ENCODE data around the gene ASTN1. TPM values are rescaled to one million over a fixed set of nuclear protein-coding genes. Genes with fewer than 3 reads are reported as not detected.

ASTN1 gene
- total RNA-seq, 1 donor from 2014 or later = under 0.01 TPM

- DNase-seq (ENCODE audit: low read depth, low spot score) = no peak
Observed at GRCh38 chr1:176839216-176839615, 325.3 kb downstream of the ASTN1 start.

DNA sequence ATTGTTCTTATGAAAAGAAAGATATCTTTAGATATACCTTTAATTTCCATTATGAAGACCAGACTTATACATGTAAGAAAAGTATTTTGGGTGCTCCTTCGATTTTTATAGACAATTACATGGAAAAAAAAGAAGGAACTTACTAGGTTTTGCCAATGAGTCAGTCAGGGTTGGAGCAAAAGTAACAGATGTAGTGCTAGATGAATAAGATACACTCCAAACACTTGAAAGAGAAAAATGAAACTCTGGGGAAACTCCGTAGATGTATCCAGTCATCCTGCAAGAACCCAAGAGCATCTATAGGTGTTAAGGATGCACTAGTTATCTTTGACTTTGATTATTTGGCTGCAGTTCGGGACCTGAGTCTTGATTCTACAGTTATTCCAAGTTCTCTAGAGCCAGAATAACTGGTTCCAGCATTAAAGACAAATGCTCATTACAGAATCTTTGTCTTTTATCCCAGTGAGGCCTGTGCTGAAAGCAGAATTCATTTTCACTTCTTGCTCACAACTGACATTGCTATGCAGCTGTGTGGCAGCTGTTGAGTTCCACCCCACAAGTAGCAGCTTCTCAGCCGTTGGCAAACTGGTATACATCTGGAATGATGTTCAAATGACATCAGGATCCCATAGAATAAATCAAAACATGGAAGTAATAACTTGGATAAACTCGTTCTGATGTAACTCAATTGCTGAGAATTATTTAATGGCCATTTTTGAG lies 326.1 kb downstream of the ASTN1 start:
- no peak for DNase-seq (ENCODE audit: low read depth, low spot score)

DNA sequence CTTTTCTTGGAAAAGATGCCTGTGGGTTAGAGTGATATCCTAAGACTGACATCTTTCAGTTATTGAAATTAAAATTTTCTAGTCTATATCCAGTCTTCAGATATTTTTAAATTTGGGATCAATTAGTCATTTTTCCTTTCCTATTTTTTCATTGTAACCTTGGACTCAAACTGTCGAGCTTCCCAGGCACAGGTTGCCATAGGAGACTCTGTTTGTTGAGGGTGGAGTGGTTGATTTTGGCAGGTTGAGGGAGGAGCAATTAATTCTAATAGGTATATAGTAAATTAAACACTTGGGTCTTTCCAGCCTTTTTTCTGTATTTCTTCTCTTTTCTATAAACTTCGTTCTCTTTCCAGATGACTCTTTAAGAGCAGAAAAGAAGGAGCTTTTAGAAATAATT lies 326.8 kb downstream of the ASTN1 start:
- DNase-seq (ENCODE audit: low read depth, low spot score) = no peak

- DNase-seq (ENCODE audit: low read depth, low spot score) = no peak
Observed at GRCh38 chr1:176831150-176831549, 333.4 kb downstream of the ASTN1 start.

GRCh38 chr1:176829261-176829660 lies 335.3 kb downstream of the ASTN1 start:
- DNase-seq (ENCODE audit: low read depth, low spot score) = no peak

- no peak for DNase-seq (ENCODE audit: low read depth, low spot score)
Observed at GRCh38 chr1:176826265-176826664, 338.2 kb downstream of the ASTN1 start.

GRCh38 chr1:176820391-176821031 lies 344.0 kb downstream of the ASTN1 start:
- DNase-seq (ENCODE audit: low read depth, low spot score) = no peak

DNA sequence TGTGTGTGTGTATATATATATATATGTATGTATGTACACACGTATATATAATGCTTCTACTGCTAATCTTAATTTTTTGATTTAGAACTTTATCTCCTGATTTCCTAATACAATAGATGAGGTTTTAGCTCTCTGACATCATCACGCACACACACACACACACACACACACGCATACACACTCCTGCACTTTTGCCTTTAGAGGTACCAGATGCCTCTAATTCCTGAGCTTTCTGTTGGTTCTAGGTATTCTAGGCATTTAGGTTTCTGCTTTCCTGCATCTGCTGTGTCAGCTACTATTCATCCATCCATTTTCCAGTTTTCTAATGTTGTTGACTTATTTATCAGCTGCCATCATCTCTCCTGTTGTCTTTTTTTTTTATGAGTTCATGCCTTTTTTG lies 348.3 kb downstream of the ASTN1 start:
- no peak for DNase-seq (ENCODE audit: low read depth, low spot score)

- DNase-seq (ENCODE audit: low read depth, low spot score) = no peak
Observed at GRCh38 chr1:176815621-176816020, 348.9 kb downstream of the ASTN1 start.

DNA sequence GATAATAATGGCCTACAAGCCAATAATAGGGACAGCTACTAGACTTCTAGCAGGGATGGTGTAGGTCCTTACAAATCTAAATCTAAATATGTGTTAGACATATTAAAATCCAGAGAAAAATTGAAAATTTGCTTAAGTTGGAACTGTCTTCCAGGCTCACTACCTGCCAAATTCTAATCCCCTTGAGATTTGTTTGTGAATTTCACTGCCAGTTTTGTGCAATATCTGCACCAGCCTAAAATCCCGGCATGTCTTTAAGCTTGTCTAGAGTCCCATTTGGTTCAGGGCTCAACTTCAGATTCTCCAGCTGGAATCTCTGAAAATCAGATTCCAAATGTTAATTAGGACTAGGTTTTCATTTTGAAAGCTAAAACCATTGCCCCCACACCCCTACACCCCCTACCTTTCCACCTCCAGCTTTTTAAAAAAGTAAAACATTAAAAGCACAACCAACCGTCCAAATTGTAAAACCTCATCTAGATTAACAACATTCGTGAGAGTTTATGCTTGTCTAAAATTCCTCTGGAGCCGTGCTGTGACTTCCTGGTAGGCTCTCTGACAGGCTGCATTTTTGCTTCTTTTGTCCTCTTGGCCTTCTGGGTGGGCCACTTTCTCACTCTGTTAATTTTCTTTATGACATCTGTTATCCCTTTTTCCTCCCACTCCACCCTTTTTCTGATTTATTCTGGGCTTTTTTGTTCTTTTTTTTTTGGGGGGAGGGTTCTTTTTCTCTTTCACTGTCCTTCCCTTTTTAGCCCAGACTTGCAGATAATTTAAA lies 352.8 kb downstream of the ASTN1 start:
- no peak for DNase-seq (ENCODE audit: low read depth, low spot score)

GRCh38 chr1:176809292-176809691 lies 355.2 kb downstream of the ASTN1 start:
- DNase-seq (ENCODE audit: low read depth, low spot score) = no peak

Other genes with a start within 250 kb of the ASTN1 start
- not detected in 2 replicates for gene BRINP2, start 6.2 kb upstream of the ASTN1 start, total RNA-seq

Measured in pulmonary artery endothelial cell (primary cell).